GM12873 (cell line): ENCODE results near the gene KIAA2012.

Experiments used
- CTCF ChIP-seq: IDR thresholded peaks from 2 replicates; pipeline ENCODE4 v1.5.1; 2012; ENCODE audit warnings: low read depth, mild to moderate bottlenecking, moderate library complexity, low read length, control low read depth; ENCODE audit not compliant: insufficient read depth; ENCODE audit errors: missing control alignments

The KIAA2012 gene

GRCh38 chr2:202140522-202141252 lies 67.6 kb downstream of the KIAA2012 start:
- no peak for TF ChIP-seq CTCF

- no peak for TF ChIP-seq CTCF
These were observed 68.4 kb downstream of the KIAA2012 start for GRCh38 chr2:202141329-202141947.

- no peak for TF ChIP-seq CTCF
These were observed 69.5 kb downstream of the KIAA2012 start for GRCh38 chr2:202142540-202142939.

GRCh38 chr2:202147775-202148174 lies 74.7 kb downstream of the KIAA2012 start:
- no peak for TF ChIP-seq CTCF

GRCh38 chr2:202148515-202149154 lies 75.6 kb downstream of the KIAA2012 start:
- TF ChIP-seq CTCF: no peak

GRCh38 chr2:202149155-202149762 lies 76.2 kb downstream of the KIAA2012 start:
- no peak for TF ChIP-seq CTCF

DNA sequence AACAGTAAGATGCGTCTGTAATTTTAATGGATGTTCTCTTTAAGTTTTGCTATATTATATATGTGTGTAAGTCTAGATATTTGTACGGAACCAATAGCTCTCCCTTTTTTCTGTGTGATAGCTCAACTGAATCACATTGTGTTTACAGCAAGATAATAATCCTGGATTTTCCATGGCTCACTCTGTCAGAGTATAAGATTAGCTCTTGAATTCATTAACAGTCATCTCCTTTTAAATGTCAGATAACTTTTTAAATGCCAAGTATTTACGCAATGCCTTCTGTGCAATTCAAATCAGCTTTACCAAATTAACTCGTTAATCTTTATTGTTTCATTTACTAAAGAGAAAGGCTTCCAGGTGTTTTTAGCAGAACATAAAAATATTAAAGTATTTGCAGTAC lies 76.9 kb downstream of the KIAA2012 start:
- no peak for TF ChIP-seq CTCF
